ENCODE data around the gene COL9A3. TPM values are rescaled to one million over a fixed set of nuclear protein-coding genes. Genes with fewer than 3 reads are reported as not detected.

Gene COL9A3
- total RNA-seq, 2 donors from 2014 or later: 0.54 to 3.1 TPM

- TF ChIP-seq CTCF (IDR thresholded peaks at IDR 0.05): no peak
- Histone ChIP-seq H3K27me3 (replicated peaks; ENCODE audit: insufficient read depth) (no peaks in the 10 kb centered on the region), H3K4me1 (ENCODE audit: control insufficient read depth in 1 of 2, low read depth in 2 of 2) (no peaks in the 10 kb centered on the region), H3K36me3 (peaks cover 63% of the 10 kb centered on the region), H3K9me3 (no peaks in the 10 kb centered on the region), H3K4me3 (no peak overlapping the region), H3K27ac (no peak overlapping the region)
- DNase-seq (ENCODE audit: low spot score) (no peak), ATAC-seq (ENCODE audit: insufficient number of reproducible peaks, low FRiP score, low read depth) (no peak)
Measured at GRCh38 chr20:62888406-62888805, 71.6 kb downstream of the COL9A3 start.

- H3K9me3 ChIP-seq: no peaks in the 10 kb centered on the region
- H3K4me1 ChIP-seq (ENCODE audit: control insufficient read depth in 1 of 2, low read depth in 2 of 2): no peaks in the 10 kb centered on the region
- H3K4me3 ChIP-seq: no peak overlapping the region
- H3K27ac ChIP-seq: no peak overlapping the region
- H3K27me3 ChIP-seq (replicated peaks; ENCODE audit: insufficient read depth): no peaks in the 10 kb centered on the region
- ATAC-seq (ENCODE audit: insufficient number of reproducible peaks, low FRiP score, low read depth): no peak
- DNase-seq (ENCODE audit: low spot score): no peak
- peaks cover 68% of the 10 kb centered on the region for H3K36me3 ChIP-seq
- TF ChIP-seq CTCF (IDR thresholded peaks at IDR 0.05): no peak
Measured at GRCh38 chr20:62888910-62889309, 72.1 kb downstream of the COL9A3 start.

- Histone ChIP-seq H3K27me3 (replicated peaks; ENCODE audit: insufficient read depth) (no peaks in the 10 kb centered on the region), H3K4me3 (no peak overlapping the region), H3K27ac (no peak overlapping the region), H3K36me3 (peaks cover 73% of the 10 kb centered on the region), H3K4me1 (ENCODE audit: control insufficient read depth in 1 of 2, low read depth in 2 of 2) (no peaks in the 10 kb centered on the region), H3K9me3 (no peaks in the 10 kb centered on the region)
- DNase-seq (ENCODE audit: low spot score) (no peak), ATAC-seq (ENCODE audit: insufficient number of reproducible peaks, low FRiP score, low read depth) (no peak)
- no peak for TF ChIP-seq CTCF (IDR thresholded peaks at IDR 0.05)
Measured at GRCh38 chr20:62889411-62889810, 72.6 kb downstream of the COL9A3 start.

GRCh38 chr20:62889871-62890270 lies 73.0 kb downstream of the COL9A3 start:
- Histone ChIP-seq H3K4me3 (no peak overlapping the region), H3K27ac (no peak overlapping the region), H3K4me1 (ENCODE audit: control insufficient read depth in 1 of 2, low read depth in 2 of 2) (no peaks in the 10 kb centered on the region), H3K27me3 (replicated peaks; ENCODE audit: insufficient read depth) (no peaks in the 10 kb centered on the region), H3K9me3 (no peaks in the 10 kb centered on the region), H3K36me3 (peaks cover 76% of the 10 kb centered on the region)
- DNase-seq (ENCODE audit: low spot score) (no peak), ATAC-seq (ENCODE audit: insufficient number of reproducible peaks, low FRiP score, low read depth) (no peak)
- TF ChIP-seq CTCF (IDR thresholded peaks at IDR 0.05): no peak

GRCh38 chr20:62890444-62890843 lies 73.6 kb downstream of the COL9A3 start:
- Histone ChIP-seq H3K27me3 (replicated peaks; ENCODE audit: insufficient read depth) (no peaks in the 10 kb centered on the region), H3K36me3 (peaks cover 81% of the 10 kb centered on the region), H3K27ac (no peak overlapping the region), H3K4me3 (no peak overlapping the region), H3K9me3 (no peaks in the 10 kb centered on the region), H3K4me1 (ENCODE audit: control insufficient read depth in 1 of 2, low read depth in 2 of 2) (no peaks in the 10 kb centered on the region)
- DNase-seq (ENCODE audit: low spot score) (no peak), ATAC-seq (ENCODE audit: insufficient number of reproducible peaks, low FRiP score, low read depth) (no peak)
- TF ChIP-seq CTCF (IDR thresholded peaks at IDR 0.05): no peak

Other genes with a start within 250 kb of the COL9A3 start
- 10 to 100 TPM; 22.1 to 26.0 TPM for gene SLCO4A1, start 174.5 kb upstream of the COL9A3 start, total RNA-seq
- not detected for gene NTSR1, start 108.2 kb upstream of the COL9A3 start, total RNA-seq
- gene MRGBP, start 20.6 kb upstream of the COL9A3 start, total RNA-seq: 1 to 10 TPM; 5.7 to 9.1 TPM
- gene OGFR, start 12.2 kb upstream of the COL9A3 start, total RNA-seq: 10 to 100 TPM; 50.6 to 57.4 TPM
- 1 to 10 TPM; 3.8 to 6.2 TPM for gene TCFL5, start 44.8 kb downstream of the COL9A3 start, total RNA-seq
- gene DIDO1, start 109.5 kb downstream of the COL9A3 start, total RNA-seq: 10 to 100 TPM; 63.8 to 80.4 TPM
- gene GID8, start 121.1 kb downstream of the COL9A3 start, total RNA-seq: 10 to 100 TPM; 29.1 to 30.3 TPM
- gene SLC17A9, start 135.7 kb downstream of the COL9A3 start, total RNA-seq: 10 to 100 TPM; 17.9 to 18.8 TPM
- not detected for gene BHLHE23, start 189.9 kb downstream of the COL9A3 start, total RNA-seq